Occipital lobe (tissue), 3 donors: ENCODE measurements around the gene SNX12. TPM values are rescaled to one million over a fixed set of nuclear protein-coding genes. Genes with fewer than 3 reads are reported as not detected.
"Not testable (repeated sequence)": the region's sequence is repeated elsewhere in the genome, so short reads cannot be mapped to it uniquely, and the experiment has no call there.

Source experiments
- DNase-seq: peaks from one replicate; lab custom pipeline; 2025; lab: John Stamatoyannopoulos, UW
- small RNA-seq: library from RNA; depleted of rRNA; stranded (forward); fragments of <200 nt; gene quantifications from one replicate; pipeline ENCODE3, GENCODE V24; 2014
- total RNA-seq: library from RNA; depleted of rRNA; stranded (reverse); fragments of >200 nt; gene quantifications from one replicate; pipeline ENCODE4 v1.2.3, GENCODE V29; 2014

The SNX12 gene
- total RNA-seq, 1 donor from 2014 or later = 72.4 TPM

DNA sequence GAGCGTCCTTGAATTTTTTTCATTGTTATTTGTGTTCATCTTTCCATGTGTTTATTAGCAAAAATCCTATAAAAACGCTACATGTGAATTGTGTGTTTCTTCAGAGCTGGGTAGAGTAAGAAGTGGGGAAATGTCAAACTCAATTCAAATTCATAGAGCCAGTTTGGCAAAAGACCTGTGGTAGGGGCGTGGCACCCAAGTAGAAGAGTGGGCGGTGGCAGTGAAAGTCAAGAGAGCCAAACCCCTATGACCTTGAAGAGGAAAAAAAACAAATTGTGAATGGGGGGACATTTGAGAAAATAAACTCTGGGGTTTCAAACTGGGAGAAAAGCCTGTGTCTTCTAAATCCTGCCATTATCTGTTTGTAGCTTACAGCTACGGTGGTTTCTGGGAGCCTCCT, 23.1 kb upstream of the SNX12 start:
- no peak for DNase-seq

DNA sequence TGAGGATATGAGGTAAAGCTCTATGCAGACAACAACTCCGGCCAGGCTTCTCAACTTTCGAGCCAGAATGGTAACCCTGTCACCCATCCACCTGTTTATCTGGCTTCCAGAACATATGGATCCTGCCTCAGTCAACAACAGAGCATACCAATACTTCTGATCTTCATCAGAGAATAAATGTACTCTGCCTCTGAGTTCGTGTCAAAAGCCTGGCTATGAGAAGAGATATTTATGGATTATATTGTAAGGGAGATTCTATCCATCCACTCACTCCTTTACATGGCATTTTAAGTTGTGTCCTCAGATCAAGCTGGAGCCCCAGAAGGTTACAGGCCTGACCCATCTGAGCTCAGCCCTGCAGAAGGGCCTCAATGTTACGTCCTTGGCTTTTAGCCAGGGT, 17.8 kb upstream of the SNX12 start:
- no peak for DNase-seq

DNA sequence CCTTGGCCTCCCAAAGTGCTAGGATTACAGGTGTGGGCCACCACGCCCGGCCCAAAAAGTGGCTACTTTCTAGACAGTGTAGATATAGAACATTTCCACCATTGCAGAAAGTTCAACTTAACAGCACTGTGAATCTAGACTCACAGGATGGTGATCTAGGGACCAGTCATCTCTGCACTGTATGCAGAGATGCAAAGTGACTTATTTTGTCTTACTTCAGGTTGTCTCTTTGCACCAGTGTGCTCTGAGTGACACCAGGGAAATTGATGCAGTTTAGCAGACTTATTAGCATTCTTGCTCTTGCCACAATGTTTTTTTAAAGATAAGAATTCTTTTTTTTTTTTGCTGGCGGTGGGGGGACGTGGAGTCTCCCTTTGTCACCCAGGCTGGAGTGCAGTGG, 14.7 kb upstream of the SNX12 start:
- DNase-seq = no peak

DNA sequence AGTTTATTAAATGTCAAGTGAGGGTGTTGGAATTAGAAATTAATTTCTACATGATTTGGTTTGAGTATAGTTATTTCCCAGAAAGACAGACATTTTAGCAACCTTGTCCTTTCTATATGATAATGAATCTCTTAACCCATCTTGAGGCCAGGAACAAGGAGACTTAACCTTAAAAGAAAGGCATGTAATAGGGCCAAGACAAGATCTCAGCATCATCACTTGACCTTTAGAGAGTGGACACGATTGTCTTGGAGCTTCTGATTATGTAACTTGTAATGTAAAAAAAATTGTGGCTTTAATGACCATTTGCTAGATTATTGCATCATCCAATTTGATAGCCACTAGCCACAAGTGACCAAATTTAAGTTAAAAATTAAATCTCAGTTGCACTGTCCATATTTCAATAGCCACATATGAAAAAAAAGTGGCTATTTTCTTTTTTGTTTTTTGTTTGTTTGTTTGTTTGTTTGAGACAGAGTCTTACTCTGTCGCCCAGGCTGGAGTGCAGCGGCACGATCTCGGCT, 14.1 kb upstream of the SNX12 start:
- no peak for DNase-seq

DNA sequence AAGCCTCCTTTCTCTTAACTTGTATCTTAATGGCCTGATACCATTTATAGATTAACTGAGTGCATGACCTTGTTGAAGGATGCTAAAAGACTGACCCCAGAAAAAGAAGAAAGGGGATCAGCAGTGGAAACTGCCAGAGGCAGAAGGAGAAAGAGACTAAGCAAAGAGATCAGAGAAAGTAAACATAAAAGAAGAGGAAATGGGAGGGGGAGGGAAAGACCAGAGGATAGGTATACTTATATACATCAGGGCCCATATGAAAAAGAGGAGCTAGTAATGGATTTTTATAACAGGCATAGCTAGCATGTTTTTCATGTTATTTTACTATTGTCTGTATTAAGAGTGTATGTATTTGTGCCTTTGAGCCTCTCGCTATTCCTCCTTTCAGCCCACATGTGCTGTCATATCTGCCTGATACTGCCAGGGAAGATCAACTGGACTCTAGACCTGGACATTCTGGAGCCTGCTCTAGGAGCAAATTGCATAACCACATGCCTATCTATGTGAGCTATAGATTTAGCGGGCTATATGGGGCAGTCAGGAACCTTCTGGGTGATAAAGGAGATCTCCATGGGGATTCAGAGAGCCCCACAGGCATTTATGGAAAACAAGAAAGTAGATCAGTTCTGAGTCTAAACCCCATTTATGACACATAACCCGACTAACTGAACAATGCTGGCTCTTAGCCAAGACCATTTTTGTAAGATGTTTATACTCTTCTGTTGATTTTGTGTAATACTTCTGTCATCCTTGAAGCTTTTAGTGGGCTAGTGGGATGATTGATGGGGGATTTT, 13.4 kb upstream of the SNX12 start:
- DNase-seq = no peak

DNA sequence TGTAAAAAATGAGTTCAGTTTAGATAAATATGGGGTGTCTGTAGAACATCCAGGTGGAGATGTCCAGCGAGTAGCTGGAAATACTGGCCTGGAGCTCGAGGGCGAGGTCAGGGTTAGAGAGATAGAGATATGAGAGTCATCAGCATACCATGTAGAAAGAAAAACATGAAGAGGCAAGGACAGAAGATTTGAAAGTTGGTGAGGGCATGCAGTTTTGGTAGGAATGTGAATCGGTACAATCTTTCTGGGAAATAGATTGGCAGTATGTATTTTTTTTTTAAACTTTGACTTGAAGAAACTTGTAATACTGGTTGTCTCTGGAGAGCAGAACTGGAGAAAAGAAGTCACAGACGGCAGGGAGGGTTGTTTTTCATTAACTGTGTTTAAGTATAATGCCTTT, 2.4 kb upstream of the SNX12 start:
- no peak for DNase-seq

DNA sequence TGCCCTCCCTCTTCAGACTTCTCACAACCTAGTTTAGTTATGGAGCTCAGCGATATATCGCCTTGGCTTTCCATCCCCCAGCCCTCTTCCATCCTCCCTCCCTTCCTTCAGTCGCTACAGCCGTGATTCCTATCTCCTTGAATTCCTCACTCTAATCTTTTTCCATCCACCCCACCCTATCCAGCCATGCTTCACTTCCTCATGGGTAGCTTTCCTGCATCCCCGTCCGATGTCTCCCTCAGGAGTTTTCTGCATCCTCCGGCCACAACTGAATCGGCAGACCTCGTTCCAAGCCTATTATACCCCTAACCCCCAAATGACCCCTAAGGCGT, 456 bp downstream of the SNX12 start:
- no peak for DNase-seq

DNA sequence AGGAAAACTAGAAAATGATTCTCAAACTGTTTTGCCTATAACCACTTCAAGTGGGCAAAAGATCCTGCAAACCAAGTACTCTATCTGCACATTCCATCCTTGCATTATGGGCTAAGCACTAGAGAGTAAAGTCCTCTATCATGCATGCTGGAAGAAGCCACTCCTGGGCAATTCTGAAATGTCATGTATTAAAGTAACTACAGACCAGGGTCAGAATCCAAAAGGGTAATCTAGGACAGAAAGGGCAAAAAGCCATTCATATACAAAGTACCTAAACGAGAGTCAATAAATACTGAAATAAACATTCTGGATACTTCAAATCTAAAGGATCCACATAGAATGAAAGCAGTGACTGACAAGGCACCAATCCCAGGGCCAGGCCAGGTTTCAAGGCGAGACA, 1.0 kb downstream of the SNX12 start:
- DNase-seq = no peak

DNA sequence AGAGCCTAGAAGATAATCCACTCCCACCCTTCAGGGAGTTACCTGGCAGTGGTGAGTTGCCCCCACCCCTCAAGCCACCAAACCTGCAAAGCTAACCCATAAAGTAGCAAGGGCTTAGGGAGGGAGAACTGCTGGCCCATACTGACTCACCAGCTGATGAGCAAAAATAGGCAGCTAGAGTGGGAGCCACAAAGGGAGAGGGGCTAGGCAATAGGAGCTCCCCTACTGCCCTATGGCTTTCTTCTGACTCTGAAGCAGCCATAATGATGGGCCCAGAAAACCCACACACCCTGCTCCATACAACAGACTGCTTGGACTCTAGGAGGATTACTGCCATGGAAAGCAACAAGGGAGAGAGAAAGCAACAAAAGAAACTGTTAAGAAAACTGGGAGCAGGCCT, 8.0 kb downstream of the SNX12 start:
- DNase-seq = no peak

DNA sequence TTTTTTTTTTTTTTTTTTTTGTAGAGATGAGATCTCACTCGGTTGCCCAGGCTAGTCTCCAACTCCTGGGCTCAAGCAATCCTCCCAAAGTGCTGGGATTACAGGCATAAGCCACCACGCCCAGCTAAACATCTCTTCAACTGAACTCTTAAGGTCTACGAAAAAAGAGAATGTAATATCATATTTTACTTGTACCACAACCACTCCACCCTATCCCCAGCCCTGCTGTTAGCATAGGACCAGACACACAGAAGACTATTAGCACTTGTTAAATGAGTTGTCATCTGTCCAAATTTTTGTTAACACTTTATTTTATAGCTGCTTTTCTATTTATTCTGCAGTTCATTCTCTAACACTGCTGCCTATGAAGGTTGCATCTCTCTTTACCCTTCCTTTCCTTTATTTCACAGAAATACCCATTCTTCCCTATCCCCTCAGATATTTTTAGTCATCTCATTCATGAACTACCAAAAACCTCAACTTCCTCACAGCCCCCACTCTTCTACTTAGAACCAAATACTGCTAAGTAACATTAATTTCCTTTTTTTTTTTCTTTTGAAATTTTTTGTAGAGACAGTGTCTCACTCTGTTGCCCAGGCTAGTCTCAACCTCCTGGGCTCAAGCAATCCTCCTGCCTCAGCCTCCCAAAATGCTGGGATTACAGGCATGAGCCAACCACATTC, 10.1 kb downstream of the SNX12 start:
- no peak for DNase-seq

DNA sequence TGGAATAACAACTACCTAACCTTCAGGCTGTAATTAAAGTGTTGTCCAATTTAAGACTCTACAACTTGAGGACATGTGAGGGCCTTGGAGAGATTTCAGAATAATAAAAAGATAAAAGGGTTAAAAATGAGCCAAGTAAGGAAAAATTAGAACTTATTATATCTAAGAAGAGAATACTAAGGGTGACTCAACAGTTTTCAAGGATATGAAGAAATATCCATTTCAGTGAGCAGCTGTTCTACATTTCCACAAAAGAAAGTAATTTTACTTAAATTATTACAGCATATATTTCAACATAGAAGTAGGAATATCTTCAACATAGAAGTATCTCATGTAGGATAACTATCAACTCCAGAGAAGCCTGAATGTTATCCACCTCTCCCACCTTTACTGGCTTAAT, 11.3 kb downstream of the SNX12 start:
- no peak for DNase-seq

DNA sequence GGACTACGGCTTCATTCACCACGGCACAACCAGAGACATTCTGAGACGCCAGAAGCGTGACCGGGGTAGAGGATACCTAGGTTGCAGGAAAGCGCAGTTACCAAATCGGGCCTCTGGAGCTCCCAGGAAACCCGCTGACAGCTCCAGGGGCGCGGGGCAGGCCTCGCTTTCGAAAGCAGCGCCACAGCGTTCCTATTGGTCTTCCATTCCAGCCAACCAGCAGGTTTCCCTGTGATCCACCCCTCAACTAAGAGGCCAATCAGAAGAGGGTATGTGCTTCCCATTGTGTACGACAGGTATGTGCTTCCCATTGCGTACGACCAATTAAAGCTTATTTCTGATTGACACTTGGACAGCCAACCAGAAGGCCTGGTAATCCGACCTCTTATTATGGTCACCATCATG, 14.9 kb downstream of the SNX12 start:
- no peak for DNase-seq

DNA sequence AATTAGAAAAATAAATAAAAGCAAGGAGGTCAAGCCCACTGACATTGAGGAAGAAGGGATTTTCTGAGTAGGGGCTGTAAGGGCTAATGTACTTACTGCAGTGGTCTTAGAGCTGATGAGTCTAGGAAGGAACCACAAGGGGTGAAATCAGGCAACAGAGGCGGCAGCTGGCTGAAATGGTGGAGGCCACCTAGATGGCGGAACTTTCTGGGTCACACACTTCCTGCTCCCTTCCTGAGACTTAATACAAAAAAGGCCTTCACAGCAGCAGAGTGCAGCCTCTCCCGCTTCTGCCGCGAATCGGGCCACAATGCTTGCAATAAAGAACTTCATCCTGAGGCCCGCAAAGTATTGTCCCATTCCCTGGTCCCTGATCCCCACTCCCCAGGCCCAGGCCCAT, 15.4 kb downstream of the SNX12 start:
- DNase-seq = no peak

DNA sequence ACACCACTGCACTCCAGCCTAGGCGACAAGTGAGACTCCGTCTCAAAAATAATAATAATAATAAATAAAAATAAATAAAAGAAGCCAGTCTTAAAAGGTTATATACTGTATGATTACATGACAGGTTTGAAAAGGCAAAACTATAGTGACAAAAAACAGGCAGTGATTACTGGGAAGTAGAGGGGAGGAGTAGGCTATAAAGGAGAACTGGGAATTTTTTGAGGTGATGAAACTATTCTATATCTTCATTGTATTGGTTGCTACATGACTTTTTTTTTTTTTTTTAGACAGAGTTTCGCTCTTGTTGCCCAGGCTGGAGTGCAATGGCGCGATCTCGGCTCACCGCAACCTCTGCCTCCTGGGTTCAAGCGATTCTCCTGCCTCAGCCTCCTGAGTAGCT, 20.2 kb downstream of the SNX12 start:
- DNase-seq = not testable (repeated sequence)

DNA sequence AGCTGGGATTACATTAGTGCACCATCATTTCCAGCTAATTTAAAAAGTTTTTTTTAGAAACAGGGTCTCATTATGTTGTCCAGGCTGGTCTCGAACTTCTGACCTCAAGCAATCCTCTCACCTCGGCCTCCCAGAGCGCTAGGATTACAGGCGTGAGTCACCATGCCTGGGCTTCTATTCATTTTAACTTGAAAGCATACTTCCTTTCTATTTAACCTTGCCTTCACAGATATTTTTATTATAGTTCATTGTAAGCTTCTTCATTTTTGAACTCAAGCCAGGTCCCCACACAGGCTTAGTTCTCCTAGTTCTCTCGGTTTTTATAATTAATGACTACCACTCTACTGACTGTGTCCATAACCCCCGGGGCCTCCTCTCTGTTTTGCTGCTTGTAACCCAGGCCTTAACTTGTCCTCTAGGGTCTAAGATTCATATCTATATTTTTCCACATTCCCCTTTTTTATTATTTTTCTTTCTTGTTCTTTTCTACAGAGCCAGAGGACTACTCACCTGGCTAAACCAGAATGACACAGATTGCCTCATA, 50.7 kb downstream of the SNX12 start:
- DNase-seq = no peak

Small RNA genes within 50 kb of the gene (small RNA-seq; reads per million reads assigned to genes)
- not detected for gene CXorf65
- not detected for gene RNU1-56P

Other genes with a start within 250 kb of the SNX12 start
- not detected for gene TEX11, start 159.6 kb downstream of the SNX12 start, total RNA-seq
- 1.1 TPM for gene SLC7A3, start 137.2 kb downstream of the SNX12 start, total RNA-seq
- 5.8 TPM for gene FOXO4, start 27.5 kb upstream of the SNX12 start, total RNA-seq
- gene CXorf65, start 38.4 kb upstream of the SNX12 start, total RNA-seq = not detected
- gene IL2RG, start 43.2 kb upstream of the SNX12 start, total RNA-seq = not detected
- 24.6 TPM for gene MED12, start 50.3 kb upstream of the SNX12 start, total RNA-seq
- gene NLGN3, start 76.5 kb upstream of the SNX12 start, total RNA-seq = 18.7 TPM
- gene GJB1, start 154.9 kb upstream of the SNX12 start, total RNA-seq = not detected
- 24.2 TPM for gene ZMYM3, start 185.8 kb upstream of the SNX12 start, total RNA-seq
- gene NONO, start 215.3 kb upstream of the SNX12 start, total RNA-seq = 372 TPM
- 0.78 TPM for gene ITGB1BP2, start 233.4 kb upstream of the SNX12 start, total RNA-seq